GM23338 (cell line): ENCODE results near the gene IPPK. TPM values are rescaled to one million over a fixed set of nuclear protein-coding genes. Genes with fewer than 3 reads are reported as not detected.

ENCODE experiments used
- ATAC-seq: fragments of 200-7000 bp; cut with Tn5 transposase; 3 replicates; pipeline ENCODE4 v1.9.1; 2020
- DNase-seq: peaks from one replicate; pipeline ENCODE4 v3.0.0-alpha.2; 2015; ENCODE audit warnings: low spot score
- H2AFZ ChIP-seq: fragments of 200-600 bp; sonication (generic); 2 replicates; pipeline ENCODE4 v1.8.0; 2016; ENCODE audit warnings: antibody characterized with exemption, mild to moderate bottlenecking, moderate library complexity
- H3F3A ChIP-seq: fragments of 200-600 bp; sonication (generic); replicated peaks from 2 replicates; pipeline ENCODE4 v1.8.0; 2017; ENCODE audit warnings: antibody characterized with exemption, mixed run types, low read depth
- H3K27ac ChIP-seq: fragments of 200-600 bp; sonication (generic); 2 replicates; pipeline ENCODE4 v1.6.1; 2016; ENCODE audit warnings: low read depth
- H3K27me3 ChIP-seq: fragments of 200-600 bp; sonication (generic); 2 replicates; pipeline ENCODE4 v1.8.0; 2016; ENCODE audit warnings: mild to moderate bottlenecking, mixed run types, moderate library complexity; ENCODE audit not compliant: insufficient read depth
- H3K36me3 ChIP-seq: fragments of 200-600 bp; sonication (generic); 2 replicates; pipeline ENCODE4 v1.8.0; 2016; ENCODE audit warnings: mild to moderate bottlenecking; ENCODE audit not compliant: insufficient read depth
- H3K4me1 ChIP-seq: fragments of 200-600 bp; sonication (generic); 2 replicates; pipeline ENCODE4 v1.8.0; 2016; ENCODE audit warnings: mild to moderate bottlenecking, moderate library complexity; ENCODE audit not compliant: insufficient read depth
- H3K4me2 ChIP-seq: fragments of 200-600 bp; sonication (generic); 2 replicates; pipeline ENCODE4 v1.7.1; 2017; ENCODE audit warnings: mixed run types
- H3K4me3 ChIP-seq: fragments of 200-600 bp; sonication (generic); 2 replicates; pipeline ENCODE4 v1.6.1; 2016; ENCODE audit warnings: mixed run types
- H3K79me2 ChIP-seq: fragments of 200-600 bp; sonication (generic); replicated peaks from 2 replicates; pipeline ENCODE4 v1.8.0; 2017; ENCODE audit warnings: mild to moderate bottlenecking; ENCODE audit not compliant: insufficient read depth
- H3K9me2 ChIP-seq: fragments of 200-600 bp; sonication (generic); 2 replicates; pipeline ENCODE4 v1.8.0; 2017; ENCODE audit not compliant: insufficient read depth
- H4K20me1 ChIP-seq: fragments of 200-600 bp; sonication (generic); replicated peaks from 2 replicates; pipeline ENCODE4 v1.8.0; 2017; ENCODE audit warnings: mild to moderate bottlenecking; ENCODE audit not compliant: insufficient read depth
- H3K27ac Mint-ChIP-seq: 2 replicates; pipeline ENCODE4 v1.8.0; 2020; ENCODE audit warnings: inconsistent platforms, mild to moderate bottlenecking, moderate library complexity, mixed read lengths
- H3K27me3 Mint-ChIP-seq: 3 replicates; pipeline ENCODE4 v1.8.0; 2022; ENCODE audit warnings: low read depth, mild to moderate bottlenecking, moderate library complexity, mixed read lengths, inconsistent platforms; ENCODE audit not compliant: insufficient read depth, poor library complexity
- H3K36me3 Mint-ChIP-seq: 3 replicates; pipeline ENCODE4 v1.8.0; 2021; ENCODE audit warnings: low read depth, mild to moderate bottlenecking, inconsistent platforms, moderate library complexity, mixed read lengths
- H3K4me1 Mint-ChIP-seq: 3 replicates; pipeline ENCODE4 v1.8.0; 2020; ENCODE audit warnings: mild to moderate bottlenecking, inconsistent platforms, mixed read lengths
- H3K4me3 Mint-ChIP-seq: 3 replicates; pipeline ENCODE4 v1.8.0; 2021; ENCODE audit warnings: moderate library complexity, mild to moderate bottlenecking, inconsistent platforms, mixed read lengths
- H3K9me3 Mint-ChIP-seq: 3 replicates; pipeline ENCODE4 v1.8.0; 2020; ENCODE audit warnings: moderate library complexity, mild to moderate bottlenecking, inconsistent platforms, mixed read lengths
- CREB1 ChIP-seq: fragments of 250-450 bp; sonication (Bioruptor Pico); IDR thresholded peaks from 2 replicates; pipeline ENCODE4 v1.5.0; 2020; ENCODE audit warnings: low read depth, mild to moderate bottlenecking, moderate library complexity
- EZH2 ChIP-seq: fragments of 200-600 bp; sonication (generic); IDR thresholded peaks from one replicate; pipeline ENCODE4 v1.8.0; 2017; ENCODE audit warnings: antibody characterized with exemption, mild to moderate bottlenecking, low read depth; ENCODE audit not compliant: unreplicated experiment
- EZH2phosphoT487 ChIP-seq: fragments of 200-600 bp; sonication (generic); IDR thresholded peaks from one replicate; pipeline ENCODE4 v1.8.1; 2018; ENCODE audit warnings: antibody characterized with exemption; ENCODE audit not compliant: unreplicated experiment
- JUNB ChIP-seq: IDR thresholded peaks from one replicate; pipeline ENCODE4 v1.6.1; 2016; ENCODE audit warnings: antibody characterized with exemption; ENCODE audit not compliant: unreplicated experiment
- NANOG ChIP-seq: IDR thresholded peaks from 2 replicates; pipeline ENCODE4 v1.6.1; 2016; ENCODE audit warnings: antibody characterized with exemption, borderline replicate concordance
- POLR2AphosphoS5 ChIP-seq: IDR thresholded peaks from 2 replicates; pipeline ENCODE4 v1.6.1; 2016; ENCODE audit warnings: antibody characterized with exemption, low read depth
- STAT1 ChIP-seq: IDR thresholded peaks from one replicate; pipeline ENCODE4 v1.6.1; 2016; ENCODE audit warnings: antibody characterized with exemption; ENCODE audit not compliant: unreplicated experiment
- ZNF114 ChIP-seq: fragments of 250-450 bp; sonication (Bioruptor Pico); IDR thresholded peaks from 2 replicates; pipeline ENCODE4 v1.5.0; 2020; ENCODE audit warnings: mild to moderate bottlenecking, moderate library complexity
- ZNF331 ChIP-seq: fragments of 250-450 bp; sonication (Bioruptor Pico); IDR thresholded peaks from 2 replicates; pipeline ENCODE4 v1.5.0; 2020; ENCODE audit warnings: low read depth, mild to moderate bottlenecking, moderate library complexity
- ZNF462 ChIP-seq: fragments of 250-450 bp; sonication (Bioruptor Pico); IDR thresholded peaks from 2 replicates; pipeline ENCODE4 v1.5.0; 2020; ENCODE audit warnings: mild to moderate bottlenecking, moderate library complexity
- polyA plus RNA-seq: library from polyadenylated mRNA; unstranded; fragments of >200 nt; fragmentation: Nextera tagmentation; extraction: Ambion mirVana; gene quantifications from 2 replicates; pipeline ENCODE4 v1.2.1, GENCODE V29; 2016
- total RNA-seq: library from RNA; depleted of rRNA; stranded (reverse); fragments of >200 nt; shearing (Covaris generic); gene quantifications from 2 replicates; pipeline ENCODE4 v1.2.3, GENCODE V29; 2014
- TF ChIP-seq, protein P1 (sequence below), 2 experiments: fragments of 200-600 bp in 1 of 2; sonication (generic) in 1 of 2; conservative IDR thresholded peaks; 2 replicates each; pipeline versions ENCODE4 v1.5.1 to v1.6.1; 2016 to 2017; ENCODE audit warnings: antibody characterized with exemption in 2 of 2, low read depth in 2 of 2, mild to moderate bottlenecking in 2 of 2, moderate library complexity in 1 of 2
- TF ChIP-seq, protein P2 (sequence below): IDR thresholded peaks from one replicate; pipeline ENCODE4 v1.6.1; 2018; ENCODE audit warnings: antibody characterized with exemption; ENCODE audit not compliant: unreplicated experiment

IPPK gene
- total and polyA plus RNA-seq, 2 experiments from 2014 or later = 6.5 to 17.5 TPM

GRCh38 chr9:92650839-92651621, 18.9 kb downstream of the IPPK start:
- H3K27me3 ChIP-seq = no peaks in the 10 kb centered on the region
- no peaks in the 10 kb centered on the region for H3K9me2 ChIP-seq
- no peak overlapping the region for H3K27ac Mint-ChIP-seq
- H3K4me2 ChIP-seq = no peak overlapping the region
- peaks cover 43% of the 10 kb centered on the region for H3K36me3 Mint-ChIP-seq
- H3K9me3 Mint-ChIP-seq = no peaks in the 10 kb centered on the region
- H3K4me1 ChIP-seq = no peaks in the 10 kb centered on the region
- no peaks in the 10 kb centered on the region for H3K79me2 ChIP-seq
- H3K4me1 Mint-ChIP-seq = no peaks in the 10 kb centered on the region
- no peak for TF ChIP-seq ZNF331 (CRISPR knock-in tag)
- TF ChIP-seq ZNF462 (CRISPR knock-in tag) = no peak
- no peak for TF ChIP-seq JUNB
- TF ChIP-seq EZH2 = no peak
- TF ChIP-seq POLR2AphosphoS5 = no peak
- TF ChIP-seq, protein P1, sequence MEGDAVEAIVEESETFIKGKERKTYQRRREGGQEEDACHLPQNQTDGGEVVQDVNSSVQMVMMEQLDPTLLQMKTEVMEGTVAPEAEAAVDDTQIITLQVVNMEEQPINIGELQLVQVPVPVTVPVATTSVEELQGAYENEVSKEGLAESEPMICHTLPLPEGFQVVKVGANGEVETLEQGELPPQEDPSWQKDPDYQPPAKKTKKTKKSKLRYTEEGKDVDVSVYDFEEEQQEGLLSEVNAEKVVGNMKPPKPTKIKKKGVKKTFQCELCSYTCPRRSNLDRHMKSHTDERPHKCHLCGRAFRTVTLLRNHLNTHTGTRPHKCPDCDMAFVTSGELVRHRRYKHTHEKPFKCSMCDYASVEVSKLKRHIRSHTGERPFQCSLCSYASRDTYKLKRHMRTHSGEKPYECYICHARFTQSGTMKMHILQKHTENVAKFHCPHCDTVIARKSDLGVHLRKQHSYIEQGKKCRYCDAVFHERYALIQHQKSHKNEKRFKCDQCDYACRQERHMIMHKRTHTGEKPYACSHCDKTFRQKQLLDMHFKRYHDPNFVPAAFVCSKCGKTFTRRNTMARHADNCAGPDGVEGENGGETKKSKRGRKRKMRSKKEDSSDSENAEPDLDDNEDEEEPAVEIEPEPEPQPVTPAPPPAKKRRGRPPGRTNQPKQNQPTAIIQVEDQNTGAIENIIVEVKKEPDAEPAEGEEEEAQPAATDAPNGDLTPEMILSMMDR (conservative IDR thresholded peaks at IDR 0.05; ENCODE audit: low read depth in 2 of 2) = no peak
- TF ChIP-seq NANOG = no peak
- TF ChIP-seq CREB1 (CRISPR knock-in tag) = no peak
- TF ChIP-seq EZH2phosphoT487 = no peak
- TF ChIP-seq STAT1 = no peak
- TF ChIP-seq, protein P2, sequence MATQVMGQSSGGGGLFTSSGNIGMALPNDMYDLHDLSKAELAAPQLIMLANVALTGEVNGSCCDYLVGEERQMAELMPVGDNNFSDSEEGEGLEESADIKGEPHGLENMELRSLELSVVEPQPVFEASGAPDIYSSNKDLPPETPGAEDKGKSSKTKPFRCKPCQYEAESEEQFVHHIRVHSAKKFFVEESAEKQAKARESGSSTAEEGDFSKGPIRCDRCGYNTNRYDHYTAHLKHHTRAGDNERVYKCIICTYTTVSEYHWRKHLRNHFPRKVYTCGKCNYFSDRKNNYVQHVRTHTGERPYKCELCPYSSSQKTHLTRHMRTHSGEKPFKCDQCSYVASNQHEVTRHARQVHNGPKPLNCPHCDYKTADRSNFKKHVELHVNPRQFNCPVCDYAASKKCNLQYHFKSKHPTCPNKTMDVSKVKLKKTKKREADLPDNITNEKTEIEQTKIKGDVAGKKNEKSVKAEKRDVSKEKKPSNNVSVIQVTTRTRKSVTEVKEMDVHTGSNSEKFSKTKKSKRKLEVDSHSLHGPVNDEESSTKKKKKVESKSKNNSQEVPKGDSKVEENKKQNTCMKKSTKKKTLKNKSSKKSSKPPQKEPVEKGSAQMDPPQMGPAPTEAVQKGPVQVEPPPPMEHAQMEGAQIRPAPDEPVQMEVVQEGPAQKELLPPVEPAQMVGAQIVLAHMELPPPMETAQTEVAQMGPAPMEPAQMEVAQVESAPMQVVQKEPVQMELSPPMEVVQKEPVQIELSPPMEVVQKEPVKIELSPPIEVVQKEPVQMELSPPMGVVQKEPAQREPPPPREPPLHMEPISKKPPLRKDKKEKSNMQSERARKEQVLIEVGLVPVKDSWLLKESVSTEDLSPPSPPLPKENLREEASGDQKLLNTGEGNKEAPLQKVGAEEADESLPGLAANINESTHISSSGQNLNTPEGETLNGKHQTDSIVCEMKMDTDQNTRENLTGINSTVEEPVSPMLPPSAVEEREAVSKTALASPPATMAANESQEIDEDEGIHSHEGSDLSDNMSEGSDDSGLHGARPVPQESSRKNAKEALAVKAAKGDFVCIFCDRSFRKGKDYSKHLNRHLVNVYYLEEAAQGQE = no peak
- no peak for TF ChIP-seq ZNF114
- DNase-seq (no peak), ATAC-seq (no peak)
- H4K20me1 ChIP-seq = no peaks in the 10 kb centered on the region
- H2AFZ ChIP-seq = no peak overlapping the region
- H3K36me3 ChIP-seq = peaks cover 6% of the 10 kb centered on the region; the same call in 1 of the 2 replicates
- H3K4me3 Mint-ChIP-seq = no peak overlapping the region
- peaks cover 3% of the 10 kb centered on the region for H3K27me3 Mint-ChIP-seq
- H3F3A ChIP-seq = no peaks in the 10 kb centered on the region
- no peak overlapping the region for H3K27ac ChIP-seq
- no peak overlapping the region for H3K4me3 ChIP-seq
